Measurements from ENCODE around the gene LIG1.

- no peak for TF ChIP-seq CREB1 (IDR thresholded peaks at IDR 0.05)
- TF ChIP-seq CREB1 (CRISPR knock-in tag; IDR thresholded peaks at IDR 0.05): no peak
- TF ChIP-seq SKIL (CRISPR knock-in tag; IDR thresholded peaks at IDR 0.05; ENCODE audit: borderline replicate concordance): no peak
- no peak for TF ChIP-seq ZNF460 (CRISPR knock-in tag; IDR thresholded peaks at IDR 0.05; ENCODE audit: borderline replicate concordance)
- no peak for TF ChIP-seq HCFC1 (IDR thresholded peaks at IDR 0.05; ENCODE audit: low read depth, low read length)
- TF ChIP-seq GZF1 (CRISPR knock-in tag; IDR thresholded peaks at IDR 0.05): no peak
- no peak for TF ChIP-seq ZNF234 (CRISPR knock-in tag; conservative IDR thresholded peaks at IDR 0.05)
These were observed 4.4 kb upstream of the LIG1 start for GRCh38 chr19:48174445-48175030.
